Measurements from ENCODE around the gene KIAA0319L.

GRCh38 chr1:35509558-35509957, 47.6 kb downstream of the KIAA0319L start:
- TF ChIP-seq POLR2AphosphoS5 (IDR thresholded peaks at IDR 0.05) (no peak), MXI1 (conservative IDR thresholded peaks at IDR 0.05; ENCODE audit: poor library complexity, severe bottlenecking) (no peak), SMC3 (conservative IDR thresholded peaks at IDR 0.05; ENCODE audit: poor library complexity) (no peak)
